Astrocyte of the cerebellum (primary cell): ENCODE results near the gene CPNE5.

ENCODE experiments used
- DNase-seq: peaks from one replicate; pipeline ENCODE4 v3.0.0-alpha.2; 2011; ENCODE audit warnings: low read depth
- H3K4me3 ChIP-seq: 2 replicates; pipeline ENCODE4 v1.5.1; 2011; ENCODE audit warnings: mild to moderate bottlenecking, low read depth, low read length, moderate library complexity
- in situ Hi-C: cut with HindIII; loops from 2 replicates; pipeline ENCODE4 v1.10.0; 2017; ENCODE audit warnings: low sequenced_read_pairs
- TF ChIP-seq, protein P1 (sequence below): IDR thresholded peaks from 2 replicates; pipeline ENCODE4 v1.5.1; 2012; ENCODE audit warnings: low read length, low read depth, moderate library complexity, mild to moderate bottlenecking; ENCODE audit errors: missing control alignments

Gene CPNE5

GRCh38 chr6:36858407-36858981 lies 19.2 kb upstream of the CPNE5 start:
- in situ Hi-C loops: no loop called here
- peak; percentile 55 for DNase-seq
- TF ChIP-seq, protein P1, sequence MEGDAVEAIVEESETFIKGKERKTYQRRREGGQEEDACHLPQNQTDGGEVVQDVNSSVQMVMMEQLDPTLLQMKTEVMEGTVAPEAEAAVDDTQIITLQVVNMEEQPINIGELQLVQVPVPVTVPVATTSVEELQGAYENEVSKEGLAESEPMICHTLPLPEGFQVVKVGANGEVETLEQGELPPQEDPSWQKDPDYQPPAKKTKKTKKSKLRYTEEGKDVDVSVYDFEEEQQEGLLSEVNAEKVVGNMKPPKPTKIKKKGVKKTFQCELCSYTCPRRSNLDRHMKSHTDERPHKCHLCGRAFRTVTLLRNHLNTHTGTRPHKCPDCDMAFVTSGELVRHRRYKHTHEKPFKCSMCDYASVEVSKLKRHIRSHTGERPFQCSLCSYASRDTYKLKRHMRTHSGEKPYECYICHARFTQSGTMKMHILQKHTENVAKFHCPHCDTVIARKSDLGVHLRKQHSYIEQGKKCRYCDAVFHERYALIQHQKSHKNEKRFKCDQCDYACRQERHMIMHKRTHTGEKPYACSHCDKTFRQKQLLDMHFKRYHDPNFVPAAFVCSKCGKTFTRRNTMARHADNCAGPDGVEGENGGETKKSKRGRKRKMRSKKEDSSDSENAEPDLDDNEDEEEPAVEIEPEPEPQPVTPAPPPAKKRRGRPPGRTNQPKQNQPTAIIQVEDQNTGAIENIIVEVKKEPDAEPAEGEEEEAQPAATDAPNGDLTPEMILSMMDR: no peak
- H3K4me3 ChIP-seq: no peak overlapping the region

- TF ChIP-seq, protein P1: no peak
- in situ Hi-C loops: no loop called here
- no peak overlapping the region for H3K4me3 ChIP-seq
- no peak for DNase-seq
Observed at GRCh38 chr6:36857325-36857724, 18.1 kb upstream of the CPNE5 start.

GRCh38 chr6:36856277-36856676 lies 17.0 kb upstream of the CPNE5 start:
- no peak overlapping the region for H3K4me3 ChIP-seq
- in situ Hi-C loops: no loop called here
- TF ChIP-seq, protein P1: no peak
- no peak for DNase-seq

- TF ChIP-seq, protein P1: no peak
- DNase-seq: no peak
- in situ Hi-C loops: no loop called here
- no peak overlapping the region for H3K4me3 ChIP-seq
Observed at GRCh38 chr6:36855750-36856149, 16.5 kb upstream of the CPNE5 start.

GRCh38 chr6:36853325-36853724 lies 14.1 kb upstream of the CPNE5 start:
- TF ChIP-seq, protein P1: no peak
- DNase-seq: peak; percentile 56
- no peak overlapping the region for H3K4me3 ChIP-seq
- in situ Hi-C loops: no loop called here

DNA sequence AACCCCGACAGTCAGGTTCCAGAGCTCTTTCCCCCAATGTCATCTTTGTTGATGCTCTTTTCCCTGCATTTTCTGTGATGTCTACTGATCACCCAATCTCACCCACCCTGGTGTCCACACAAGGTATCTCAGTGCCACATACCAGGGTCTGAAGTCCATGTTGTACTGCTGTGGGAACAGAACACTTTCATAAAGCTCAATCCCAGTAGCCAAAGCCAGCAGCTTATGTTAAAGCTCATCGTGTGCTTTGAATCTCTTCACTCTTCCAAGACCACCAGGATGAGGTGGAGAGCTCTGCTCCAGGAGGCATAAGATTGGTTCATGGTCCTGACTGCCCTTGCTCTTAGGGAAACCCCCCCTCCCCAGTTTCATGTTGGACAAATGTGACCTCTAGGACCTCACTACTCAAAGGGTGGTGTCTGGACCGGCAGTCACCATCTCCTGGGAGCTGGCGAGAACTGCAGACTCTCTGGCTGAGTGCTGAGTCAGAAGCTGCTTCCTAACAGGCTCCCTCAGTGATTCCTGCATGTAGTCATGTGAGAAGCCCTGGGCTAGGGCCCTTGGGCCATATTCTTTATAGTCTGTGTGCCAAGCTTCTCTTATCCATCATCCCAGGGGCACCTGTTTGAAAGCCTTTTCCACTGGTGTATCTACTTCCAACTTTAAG lies 13.4 kb upstream of the CPNE5 start:
- no peak for DNase-seq
- TF ChIP-seq, protein P1: peak; percentile 9
- in situ Hi-C loops: no loop called here
- H3K4me3 ChIP-seq: no peak overlapping the region
